ENCODE data around the gene SPOCK1.
A peak's percentile ranks its signal among the peaks of the same experiment; 100 is the strongest.

SPOCK1 gene

GRCh38 chr5:137056676-137057075, 442.4 kb downstream of the SPOCK1 start:
- Histone ChIP-seq H3K4me2 (no peak overlapping the region), H2AFZ (ENCODE audit: low read depth) (no peak overlapping the region), H3K79me2 (ENCODE audit: insufficient read depth, low read depth) (no peaks in the 10 kb centered on the region), H3K27me3 (ENCODE audit: insufficient read depth, low read depth) (no peaks in the 10 kb centered on the region), H3K36me3 (ENCODE audit: insufficient read depth) (no peaks in the 10 kb centered on the region), H3K4me3 (IDR thresholded peaks at IDR 0.05; ENCODE audit: insufficient read depth, low read depth, low read length) (no peak overlapping the region), H3K9ac (no peak overlapping the region), H3K4me1 (ENCODE audit: low read depth, poor library complexity, severe bottlenecking) (peaks cover 28% of the 10 kb centered on the region), H3K27ac (no peak overlapping the region), H4K20me1 (ENCODE audit: insufficient read depth) (no peaks in the 10 kb centered on the region)
- TF ChIP-seq CTCF (conservative IDR thresholded peaks at IDR 0.05; ENCODE audit: low read depth, low read length) = no peak

- Histone ChIP-seq H4K20me1 (ENCODE audit: insufficient read depth) (no peaks in the 10 kb centered on the region), H3K4me3 (IDR thresholded peaks at IDR 0.05; ENCODE audit: insufficient read depth, low read depth, low read length) (no peak overlapping the region), H3K27ac (no peak overlapping the region), H3K27me3 (ENCODE audit: insufficient read depth, low read depth) (no peaks in the 10 kb centered on the region), H3K4me2 (peak overlapping the region; percentile 92), H2AFZ (ENCODE audit: low read depth) (no peak overlapping the region), H3K36me3 (ENCODE audit: insufficient read depth) (no peaks in the 10 kb centered on the region), H3K9ac (no peak overlapping the region), H3K79me2 (ENCODE audit: insufficient read depth, low read depth) (no peaks in the 10 kb centered on the region), H3K4me1 (ENCODE audit: low read depth, poor library complexity, severe bottlenecking) (peaks cover 28% of the 10 kb centered on the region)
- TF ChIP-seq CTCF (conservative IDR thresholded peaks at IDR 0.05; ENCODE audit: low read depth, low read length) = no peak
Measured at GRCh38 chr5:137055271-137055872, 443.8 kb downstream of the SPOCK1 start.

GRCh38 chr5:137054792-137055191, 444.3 kb downstream of the SPOCK1 start:
- H3K9ac ChIP-seq = no peak overlapping the region
- H4K20me1 ChIP-seq (ENCODE audit: insufficient read depth) = no peaks in the 10 kb centered on the region
- H3K4me1 ChIP-seq (ENCODE audit: low read depth, poor library complexity, severe bottlenecking) = peaks cover 28% of the 10 kb centered on the region
- no peak overlapping the region for H2AFZ ChIP-seq (ENCODE audit: low read depth)
- H3K79me2 ChIP-seq (ENCODE audit: insufficient read depth, low read depth) = no peaks in the 10 kb centered on the region
- H3K27me3 ChIP-seq (ENCODE audit: insufficient read depth, low read depth) = no peaks in the 10 kb centered on the region
- H3K4me3 ChIP-seq (IDR thresholded peaks at IDR 0.05; ENCODE audit: insufficient read depth, low read depth, low read length) = no peak overlapping the region
- H3K4me2 ChIP-seq = peak overlapping the region; percentile 92
- H3K27ac ChIP-seq = no peak overlapping the region
- TF ChIP-seq CTCF (conservative IDR thresholded peaks at IDR 0.05; ENCODE audit: low read depth, low read length) = no peak
- no peaks in the 10 kb centered on the region for H3K36me3 ChIP-seq (ENCODE audit: insufficient read depth)

- Histone ChIP-seq H3K27ac (no peak overlapping the region), H3K79me2 (ENCODE audit: insufficient read depth, low read depth) (no peaks in the 10 kb centered on the region), H3K4me1 (ENCODE audit: low read depth, poor library complexity, severe bottlenecking) (peaks cover 28% of the 10 kb centered on the region), H3K27me3 (ENCODE audit: insufficient read depth, low read depth) (no peaks in the 10 kb centered on the region), H2AFZ (ENCODE audit: low read depth) (no peak overlapping the region), H3K4me2 (peak overlapping the region; percentile 92), H4K20me1 (ENCODE audit: insufficient read depth) (no peaks in the 10 kb centered on the region), H3K9ac (no peak overlapping the region), H3K36me3 (ENCODE audit: insufficient read depth) (no peaks in the 10 kb centered on the region), H3K4me3 (IDR thresholded peaks at IDR 0.05; ENCODE audit: insufficient read depth, low read depth, low read length) (no peak overlapping the region)
- no peak for TF ChIP-seq CTCF (conservative IDR thresholded peaks at IDR 0.05; ENCODE audit: low read depth, low read length)
Measured at GRCh38 chr5:137054335-137054734, 444.8 kb downstream of the SPOCK1 start.
